HG02798 (cell line): ENCODE results near the gene ETS1.
"Not testable (repeated sequence)": the region's sequence is repeated elsewhere in the genome, so short reads cannot be mapped to it uniquely, and the experiment has no call there.

Experiments used
- ATAC-seq: cut with Tn5 transposase; IDR thresholded peaks from one replicate; pipeline ENCODE4 v1.9.1; 2021; ENCODE audit warnings: mild to moderate bottlenecking; ENCODE audit not compliant: unreplicated experiment, poor library complexity

ETS1 gene

GRCh38 chr11:128451652-128452470, 135.5 kb downstream of the ETS1 start:
- peak; percentile 31 for ATAC-seq

DNA sequence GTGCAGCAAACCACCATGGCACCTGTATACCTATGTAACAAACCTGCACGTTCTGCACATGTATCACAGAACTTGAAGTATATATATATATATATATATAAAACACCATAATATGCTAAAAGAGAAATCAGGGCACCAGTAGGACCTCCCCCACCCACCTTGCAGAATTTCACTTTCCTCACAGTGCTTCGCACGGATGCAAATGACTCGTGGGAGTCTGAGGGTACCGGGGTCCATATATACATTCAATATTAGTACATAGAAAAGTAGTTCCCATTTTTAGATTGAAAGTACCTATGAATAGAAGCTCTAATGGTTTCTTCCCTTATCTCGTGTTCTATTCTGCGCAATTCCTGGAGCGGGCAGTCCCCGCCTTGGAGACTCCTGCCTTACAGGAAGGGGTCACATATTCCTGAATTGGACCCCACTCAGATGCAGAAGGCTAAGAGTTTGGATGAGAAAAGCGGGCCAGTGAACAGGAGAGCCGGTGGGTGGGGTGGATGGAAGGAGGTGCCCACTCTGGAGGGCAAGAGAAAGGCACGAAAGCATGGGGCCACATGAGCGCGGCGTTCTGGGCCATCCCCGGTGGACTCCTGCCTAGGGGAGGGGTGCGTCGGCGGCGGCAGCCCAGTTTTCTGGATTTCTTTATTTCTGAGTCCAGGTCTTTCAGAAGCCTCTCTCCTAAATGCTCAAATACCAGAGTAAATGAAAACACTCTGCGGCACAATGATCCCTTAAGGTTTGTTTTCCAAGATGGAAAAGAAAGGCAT, 136.3 kb downstream of the ETS1 start:
- no peak for ATAC-seq

DNA sequence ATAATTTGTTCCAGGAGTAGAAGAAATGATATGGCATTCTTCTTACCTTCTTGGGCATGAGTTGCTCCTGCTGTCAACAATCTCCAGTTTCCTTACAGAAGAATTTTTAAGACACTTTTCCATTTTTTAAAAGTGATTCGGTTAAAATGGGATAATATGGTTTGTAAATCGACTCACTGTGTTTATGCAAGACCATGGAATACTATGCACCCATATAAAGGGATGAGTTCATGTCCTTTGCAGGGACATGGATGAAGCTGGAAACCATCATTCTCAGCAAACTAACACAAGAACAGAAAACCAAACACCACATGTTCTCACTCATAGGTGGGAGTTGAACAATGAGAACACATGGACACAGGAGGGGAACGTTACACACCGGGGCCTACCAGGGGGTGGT, 136.9 kb downstream of the ETS1 start:
- ATAC-seq: not testable (repeated sequence)

DNA sequence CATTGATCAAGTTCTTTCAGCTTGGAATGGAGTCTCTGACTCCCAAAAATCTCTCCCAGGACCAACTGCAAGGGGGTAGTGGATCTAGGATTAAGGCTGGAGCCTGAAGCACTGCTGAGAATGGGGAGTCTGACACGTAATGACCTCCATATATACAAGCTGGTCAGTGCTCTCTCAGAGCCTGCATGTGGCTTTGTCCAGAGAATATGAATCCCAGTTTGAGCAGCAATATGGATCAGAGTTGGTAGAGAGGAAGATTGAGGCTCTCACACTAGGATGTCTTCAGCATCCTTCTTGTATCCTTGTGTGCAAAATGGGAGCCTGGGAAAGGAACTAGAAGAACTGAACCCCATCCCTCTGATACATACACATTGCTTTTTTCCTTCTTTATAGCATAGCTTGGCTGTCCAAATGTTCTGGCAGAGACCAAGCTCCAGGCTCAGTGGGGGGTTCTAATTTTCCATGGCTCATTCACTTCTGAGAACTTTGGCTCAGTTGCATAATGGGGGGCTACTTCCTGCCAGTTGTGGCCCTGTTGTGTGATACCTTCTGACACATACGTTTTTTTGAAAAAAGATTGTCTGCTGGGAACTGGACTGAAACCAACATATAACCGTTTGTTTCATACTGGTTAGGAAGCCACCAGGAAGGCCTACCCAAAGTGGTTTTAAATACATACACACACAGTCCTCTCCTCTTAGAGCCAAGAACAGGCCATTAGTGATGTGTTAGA, 138.2 kb downstream of the ETS1 start:
- no peak for ATAC-seq

- no peak for ATAC-seq
These were observed 139.0 kb downstream of the ETS1 start for GRCh38 chr11:128448200-128448886.

DNA sequence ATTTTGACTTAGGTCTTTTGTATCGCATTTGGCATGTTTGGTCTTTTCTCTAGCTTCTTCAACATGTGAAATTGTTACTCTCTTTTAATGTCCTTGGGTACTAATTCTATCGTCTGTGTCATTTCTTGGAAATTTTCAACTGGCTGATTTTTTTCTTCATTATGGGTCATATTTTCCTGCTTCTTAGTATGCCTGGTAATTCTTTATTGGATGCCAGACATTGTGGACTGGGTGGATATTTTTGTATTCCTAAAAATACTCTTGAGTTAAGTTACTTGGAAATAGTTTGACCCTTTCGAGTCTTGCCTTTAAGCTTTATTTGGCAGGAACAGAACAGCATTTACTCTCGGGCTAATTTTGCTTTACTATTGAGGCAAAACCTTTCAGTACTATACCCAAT, 140.1 kb downstream of the ETS1 start:
- ATAC-seq: no peak

DNA sequence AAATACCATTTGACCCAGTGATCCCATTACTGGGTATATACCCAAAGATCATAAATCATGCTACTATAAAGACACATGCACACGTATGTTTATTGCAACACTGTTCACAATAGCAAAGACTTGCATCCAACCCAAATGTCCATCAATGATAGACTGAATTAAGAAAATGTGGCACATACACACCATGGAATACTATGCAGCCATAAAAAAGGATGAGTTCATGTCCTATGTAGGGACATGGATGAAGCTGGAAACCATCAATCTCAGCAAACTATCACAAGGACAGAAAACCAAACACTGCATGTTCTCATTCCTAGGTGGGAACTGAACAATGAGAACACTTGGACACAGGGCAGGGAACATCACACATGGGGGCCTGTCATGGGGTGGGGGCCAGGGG, 141.4 kb downstream of the ETS1 start:
- ATAC-seq: not testable (repeated sequence)

DNA sequence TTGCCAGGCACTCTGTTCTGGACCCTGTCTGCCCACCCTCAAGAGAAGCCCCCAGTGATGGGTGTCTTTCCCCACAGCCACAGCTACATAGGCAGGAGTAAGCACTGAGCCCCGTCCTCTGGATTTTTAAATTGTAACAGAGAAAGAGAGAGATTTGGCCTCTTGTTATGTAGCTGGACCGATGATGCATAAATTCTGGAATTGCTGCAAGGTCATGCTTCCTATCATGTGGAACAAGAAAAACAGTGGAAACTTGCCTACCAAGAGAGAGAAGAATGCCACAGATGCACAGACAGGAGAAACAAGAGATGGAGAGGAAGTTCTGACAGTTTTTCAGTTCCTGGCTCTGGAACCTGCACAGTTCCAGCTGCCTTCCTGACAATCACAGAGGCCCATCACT, 150.2 kb downstream of the ETS1 start:
- no peak for ATAC-seq

DNA sequence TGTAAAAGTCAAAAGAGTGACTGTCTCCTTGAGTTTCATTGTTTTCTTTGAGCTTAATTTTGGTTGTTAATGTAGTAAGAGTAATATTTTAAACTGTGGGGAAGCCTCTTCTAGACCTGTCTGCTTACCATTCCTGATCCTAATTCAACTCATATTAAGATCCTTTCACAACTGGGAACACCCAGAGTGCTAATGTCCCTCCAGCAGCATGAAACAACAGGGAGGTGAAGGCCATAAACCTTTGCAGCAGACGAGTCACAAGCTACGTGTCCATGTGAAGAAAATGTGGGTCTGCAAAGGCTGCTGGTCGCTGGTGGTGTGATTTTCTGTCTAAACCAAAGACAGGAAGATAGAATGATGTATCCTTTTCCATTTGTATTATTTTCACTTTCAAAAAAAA, 152.5 kb downstream of the ETS1 start:
- no peak for ATAC-seq

DNA sequence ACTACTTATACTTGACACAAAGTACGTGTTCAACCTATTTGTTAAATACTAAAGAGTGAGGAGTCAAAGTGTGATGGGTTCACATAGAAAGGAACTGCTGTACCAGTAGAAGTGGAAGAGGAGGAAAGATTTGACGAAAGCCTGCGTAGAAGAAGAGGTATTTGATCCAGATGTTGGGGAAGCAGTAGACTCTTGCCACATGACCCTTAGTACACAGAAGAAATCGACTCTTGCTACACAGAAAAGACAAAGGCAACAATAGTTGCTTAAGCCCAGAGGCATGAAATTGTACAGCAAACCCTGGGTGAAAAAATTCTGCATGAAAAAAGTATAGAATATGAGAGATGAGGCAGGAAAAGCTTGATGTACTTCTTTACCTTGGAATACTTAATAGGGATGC, 152.9 kb downstream of the ETS1 start:
- no peak for ATAC-seq

DNA sequence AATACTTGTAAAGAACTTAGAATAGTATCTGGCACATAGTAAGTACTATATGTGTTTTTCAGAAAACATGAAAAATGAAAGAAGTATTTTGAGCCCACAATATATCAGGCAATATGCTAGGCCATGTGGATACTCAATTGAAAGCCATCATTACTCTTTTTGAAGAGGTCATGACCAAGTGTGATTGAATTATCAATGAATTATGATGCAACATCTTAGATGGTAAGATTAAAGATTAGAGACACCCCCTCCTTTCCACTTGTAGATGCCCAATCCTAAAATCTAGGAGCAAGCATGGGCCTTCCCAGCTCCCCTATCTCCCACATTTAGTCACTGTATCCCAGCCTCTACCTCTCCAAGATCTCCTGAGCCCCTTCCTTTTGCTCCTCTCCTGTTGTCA, 154.4 kb downstream of the ETS1 start:
- ATAC-seq: no peak

GRCh38 chr11:128431931-128432330, 155.4 kb downstream of the ETS1 start:
- no peak for ATAC-seq

- no peak for ATAC-seq
These were observed 158.4 kb downstream of the ETS1 start for GRCh38 chr11:128428935-128429334.

DNA sequence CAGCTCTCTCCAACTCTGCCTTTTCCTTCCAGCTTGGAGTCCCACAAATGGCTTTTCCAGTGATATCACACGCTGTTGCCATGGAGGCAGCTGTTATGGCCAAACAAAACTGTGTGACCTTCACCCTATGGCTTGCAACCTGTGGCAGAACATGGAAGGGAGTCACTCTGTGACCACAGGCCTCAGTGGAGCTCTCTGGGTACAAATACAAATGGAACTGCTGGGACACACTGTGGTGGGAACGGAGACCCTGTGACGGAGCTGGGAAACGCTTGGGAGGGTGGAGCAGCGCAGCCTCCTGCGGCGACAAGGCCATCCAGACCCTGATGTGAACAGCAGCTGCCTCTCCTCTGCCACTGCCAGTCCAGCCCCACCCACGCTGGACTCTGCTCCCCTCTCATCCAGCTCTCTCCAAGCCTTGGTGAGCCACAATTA, 162.5 kb downstream of the ETS1 start:
- ATAC-seq: no peak

DNA sequence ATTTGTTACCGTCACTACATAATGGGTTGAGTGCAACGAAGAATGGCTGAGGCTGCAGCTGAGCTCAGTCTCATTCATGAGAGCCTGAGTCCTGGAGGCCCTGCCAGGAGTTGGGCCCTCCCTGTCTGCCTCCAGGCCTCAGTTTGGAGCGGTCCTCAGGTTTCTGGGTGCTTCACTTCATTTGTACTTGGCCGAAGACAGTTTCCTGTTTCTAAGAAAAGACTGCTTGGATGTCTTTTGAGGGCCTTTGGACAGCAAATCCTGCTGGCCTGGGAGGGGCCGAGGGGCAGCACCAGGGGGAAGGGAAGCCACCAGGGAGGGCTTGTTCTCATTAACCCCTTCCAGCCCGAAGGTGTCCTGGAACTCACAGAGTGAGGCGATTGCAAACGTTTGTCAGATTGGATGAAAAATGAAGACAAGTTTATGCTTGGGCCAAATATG, 163.1 kb downstream of the ETS1 start:
- ATAC-seq: no peak

DNA sequence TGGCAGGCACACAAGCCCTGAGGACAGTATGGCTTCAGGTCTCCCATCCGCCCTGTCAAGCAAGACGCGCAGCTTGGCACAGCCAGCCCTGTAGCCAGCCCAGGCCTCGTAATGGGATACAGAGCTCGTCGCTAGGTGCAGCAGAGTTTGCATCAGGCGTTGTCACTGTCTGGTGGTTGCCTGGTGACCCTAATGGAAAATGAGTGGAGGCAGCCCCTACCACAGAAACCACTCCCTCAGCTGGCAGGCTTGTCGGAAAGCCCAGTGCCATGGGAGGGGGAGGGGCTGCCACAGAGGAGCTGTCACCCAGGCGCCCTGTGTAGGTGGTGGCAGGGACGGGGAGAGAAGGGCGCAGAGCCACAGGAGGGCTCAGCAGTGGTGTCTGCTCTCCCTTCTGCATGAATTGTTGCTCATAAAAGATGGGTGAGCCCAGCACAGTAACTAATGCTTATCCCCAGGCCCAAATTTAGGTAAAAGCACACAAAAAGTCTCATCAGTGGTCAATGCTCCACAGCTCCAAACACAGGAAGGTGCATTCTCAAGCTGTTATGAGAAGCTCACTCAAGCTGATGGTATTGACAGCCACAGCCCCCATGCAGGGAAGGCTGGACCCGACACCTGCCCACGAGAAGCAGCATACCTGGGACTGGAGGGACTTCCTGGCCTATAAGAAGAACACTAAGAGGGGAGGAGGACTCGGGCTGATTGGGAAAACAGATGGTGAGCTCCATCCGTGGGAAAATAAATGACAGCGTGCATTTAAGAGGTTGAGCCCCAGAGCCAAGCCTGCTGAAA, 164.6 kb downstream of the ETS1 start:
- peak; percentile 52 for ATAC-seq

- no peak for ATAC-seq
These were observed 165.6 kb downstream of the ETS1 start for GRCh38 chr11:128421577-128422330.

GRCh38 chr11:128420951-128421350, 166.4 kb downstream of the ETS1 start:
- no peak for ATAC-seq

GRCh38 chr11:128420265-128420664, 167.1 kb downstream of the ETS1 start:
- no peak for ATAC-seq
